HCT116 (cell line): ENCODE results near the gene TRMT11. TPM values are rescaled to one million over a fixed set of nuclear protein-coding genes. Genes with fewer than 3 reads are reported as not detected.

Experiments
- ATAC-seq: fragments of 200-7000 bp; cut with Tn5 transposase; 2 replicates; pipeline ENCODE4 v1.9.1; 2020; ENCODE audit warnings: mild to moderate bottlenecking, moderate library complexity
- BruUV-seq: library from RNA; stranded (reverse); fragments of 400-500 nt; replicated peaks from 2 replicates; lab custom pipeline; 2021; lab: Mats Ljungman, UMichigan
- CTCF ChIA-PET: fragments of 300-600 bp; sonication (Branson Sonifier 250); formaldehyde crosslinking; loops from one replicate; lab custom pipeline; 2021; ENCODE audit warnings: antibody characterized with exemption; lab: Charles Lee
- POLR2A ChIA-PET: fragments of 300-600, 350-600 bp; sonication (Branson Sonifier 250); formaldehyde crosslinking; loops from one replicate; lab custom pipeline; 2021; ENCODE audit warnings: antibody characterized with exemption; lab: Charles Lee
- RAD21 ChIA-PET, 2 experiments: fragments of 300-600 bp; sonication (Branson Sonifier 250); formaldehyde crosslinking; loops; one replicate each; lab custom pipeline; 2023; ENCODE audit warnings: low total read pairs in 2 of 2; ENCODE audit not compliant: uncharacterized antibody in 2 of 2, unreplicated experiment in 2 of 2, low non-redundant PET in 1 of 2; lab: Charles Lee
- DNase-seq: peaks from one replicate; pipeline ENCODE4 v3.0.0-alpha.2; 2010; ENCODE audit warnings: low read depth, low spot score
- H2AFZ ChIP-seq: fragments of 200-600 bp; shearing (Covaris generic), sonication (generic); 2 replicates; pipeline ENCODE4 v1.6.1; 2017; ENCODE audit warnings: low read depth, mixed run types, mixed read lengths, antibody characterized with exemption, low read length; ENCODE audit not compliant: poor library complexity, severe bottlenecking
- H3K27ac ChIP-seq: 2 replicates; pipeline ENCODE4 v1.5.1; 2012; ENCODE audit warnings: low read depth, low read length
- H3K27me3 ChIP-seq: fragments of 200-600 bp; sonication (generic); 2 replicates; pipeline ENCODE4 v1.6.1; 2016; ENCODE audit warnings: mixed run types, low read length, mixed read lengths; ENCODE audit not compliant: insufficient read depth
- H3K36me3 ChIP-seq, 2 experiments: fragments of 200-500 bp in 1 of 2; fragments of 200-600 bp in 1 of 2; sonication (Bioruptor generic) in 1 of 2; sonication (generic) in 1 of 2; 2 replicates each; pipeline versions ENCODE4 v1.5.1 to v1.6.1; 2014 to 2016; ENCODE audit warnings: low read length in 2 of 2, inconsistent platforms in 1 of 2, mixed read lengths in 1 of 2, mixed run types in 1 of 2; ENCODE audit not compliant: insufficient read depth in 2 of 2, control insufficient read depth in 1 of 2
- H3K4me1 ChIP-seq, 2 experiments: fragments of 200-600 bp in 1 of 2; sonication (generic) in 1 of 2; 2 replicates each; pipeline versions ENCODE4 v1.5.1 to v1.6.1; 2012 to 2017; ENCODE audit warnings: low read length in 2 of 2, inconsistent platforms in 1 of 2, mild to moderate bottlenecking in 1 of 2, mixed read lengths in 1 of 2, mixed run types in 1 of 2, moderate library complexity in 1 of 2; ENCODE audit not compliant: insufficient read depth in 2 of 2, control insufficient read depth in 1 of 2
- H3K4me2 ChIP-seq: fragments of 200-600 bp; sonication (generic); 2 replicates; pipeline ENCODE4 v1.6.1; 2017; ENCODE audit warnings: mixed run types, low read length, mixed read lengths
- H3K4me3 ChIP-seq, 2 experiments: fragments of 200-600 bp in 1 of 2; sonication (generic) in 1 of 2; replicated peaks in 1 of 2; 2 replicates each; pipeline ENCODE4 v1.5.1; 2011 to 2016; ENCODE audit warnings: low read length in 2 of 2, control low read depth in 1 of 2, low read depth in 1 of 2, mild to moderate bottlenecking in 1 of 2, mixed read lengths in 1 of 2, mixed run types in 1 of 2
- H3K79me2 ChIP-seq: fragments of 200-600 bp; sonication (generic); 2 replicates; pipeline ENCODE4 v1.6.1; 2017; ENCODE audit warnings: mild to moderate bottlenecking, mixed run types, low read length, moderate library complexity, mixed read lengths; ENCODE audit not compliant: insufficient read depth
- H3K9ac ChIP-seq: fragments of 200-600 bp; sonication (generic); 2 replicates; pipeline ENCODE4 v1.6.1; 2016; ENCODE audit warnings: low read length, mixed read lengths
- H3K9me2 ChIP-seq: fragments of 200-600 bp; sonication (generic), shearing (Covaris generic); 2 replicates; pipeline ENCODE4 v1.6.1; 2017; ENCODE audit warnings: mixed run types, mild to moderate bottlenecking, moderate library complexity; ENCODE audit not compliant: insufficient read depth
- H3K9me3 ChIP-seq, 2 experiments: fragments of 200-500 bp in 1 of 2; fragments of 200-600 bp in 1 of 2; sonication (Bioruptor generic) in 1 of 2; sonication (generic) in 1 of 2; 2 replicates each; pipeline ENCODE4 v1.6.1; 2014 to 2017; ENCODE audit warnings: low read length in 2 of 2, mixed read lengths in 2 of 2, inconsistent platforms in 1 of 2, low read depth in 1 of 2, mild to moderate bottlenecking in 1 of 2, mixed run types in 1 of 2, moderate library complexity in 1 of 2; ENCODE audit not compliant: control insufficient read depth in 1 of 2, insufficient read depth in 1 of 2
- H4K20me1 ChIP-seq: fragments of 200-600 bp; sonication (generic), shearing (Covaris generic); 2 replicates; pipeline ENCODE4 v1.6.1; 2017; ENCODE audit warnings: mixed run types, mild to moderate bottlenecking, moderate library complexity; ENCODE audit not compliant: insufficient read depth
- CBX3 ChIP-seq: IDR thresholded peaks from 2 replicates; pipeline ENCODE4 v1.6.1; 2012; ENCODE audit warnings: low read depth
- CEBPB ChIP-seq: IDR thresholded peaks from 2 replicates; pipeline ENCODE4 v1.6.1; 2012; ENCODE audit warnings: low read depth
- ELF1 ChIP-seq: IDR thresholded peaks from 2 replicates; pipeline ENCODE4 v1.6.1; 2012; ENCODE audit warnings: low read depth, borderline replicate concordance
- EZH2phosphoT487 ChIP-seq: fragments of 200-600 bp; IDR thresholded peaks from 2 replicates; pipeline ENCODE4 v1.6.1; 2018; ENCODE audit warnings: antibody characterized with exemption, borderline replicate concordance
- FOSL1 ChIP-seq: IDR thresholded peaks from 2 replicates; pipeline ENCODE4 v1.6.1; 2012; ENCODE audit warnings: low read depth
- JUND ChIP-seq: IDR thresholded peaks from 2 replicates; pipeline ENCODE4 v1.6.1; 2012
- POLR2A ChIP-seq: IDR thresholded peaks from 2 replicates; pipeline ENCODE4 v1.7.0; 2011; ENCODE audit warnings: borderline replicate concordance; ENCODE audit not compliant: insufficient read depth, insufficient read length; ENCODE audit errors: extremely low read depth
- SIN3A ChIP-seq: IDR thresholded peaks from 2 replicates; pipeline ENCODE4 v1.6.1; 2012; ENCODE audit warnings: low read depth
- SP1 ChIP-seq: IDR thresholded peaks from 2 replicates; pipeline ENCODE4 v1.6.1; 2012; ENCODE audit warnings: low read depth
- ZBTB33 ChIP-seq: IDR thresholded peaks from 2 replicates; pipeline ENCODE4 v1.6.1; 2011; ENCODE audit warnings: mild to moderate bottlenecking, low read length, moderate library complexity; ENCODE audit not compliant: insufficient replicate concordance; ENCODE audit errors: extremely low read depth
- ZFX ChIP-seq: fragments of 450-650 bp; IDR thresholded peaks from 2 replicates; pipeline ENCODE4 v1.6.1; 2017
- ZNF274 ChIP-seq: fragments of 200-500 bp; sonication (Bioruptor generic); IDR thresholded peaks from 2 replicates; pipeline ENCODE4 v1.6.1; 2014; ENCODE audit warnings: mild to moderate bottlenecking, low read depth, low read length, inconsistent platforms
- intact Hi-C: fragments of 100-400 bp; cut with micrococcal nuclease; formaldehyde crosslinking; loops from 2 replicates; pipeline ENCODE4 v1.10.0; 2022
- total RNA-seq: library from RNA; stranded (reverse); gene quantifications from one replicate; pipeline ENCODE4 v1.2.1, GENCODE V29; 2021; ENCODE audit not compliant: unreplicated experiment
- TF ChIP-seq, protein P1 (sequence below): IDR thresholded peaks from 2 replicates; pipeline ENCODE4 v1.6.1; 2012
- TF ChIP-seq, protein P2 (sequence below): IDR thresholded peaks from 2 replicates; pipeline ENCODE4 v1.6.1; 2012; ENCODE audit warnings: low read depth

Gene TRMT11
- total RNA-seq, 1 experiment from 2014 or later, result 41.8 TPM

- TF ChIP-seq SIN3A (no peak), ZBTB33 (no peak)
- DNase-seq (no peak), ATAC-seq (no peak)
- no peaks in the 10 kb centered on the region for H3K4me1 ChIP-seq
- H4K20me1 ChIP-seq, result no peaks in the 10 kb centered on the region
- H3K9ac ChIP-seq, result no peak overlapping the region
- H2AFZ ChIP-seq, result no peak overlapping the region
- no peak overlapping the region for H3K4me2 ChIP-seq
- no peaks in the 10 kb centered on the region for H3K9me3 ChIP-seq
- H3K27me3 ChIP-seq, result no peaks in the 10 kb centered on the region
- H3K9me2 ChIP-seq, result no peaks in the 10 kb centered on the region
- no peak overlapping the region for H3K4me3 ChIP-seq
- H3K27ac ChIP-seq, result no peak overlapping the region
- H3K79me2 ChIP-seq, result no peaks in the 10 kb centered on the region
- BruUV-seq, result no TSS peak
- 0 out of 4 replicates have a peak, but pooled peaks cover 0 to 5% of the 10 kb centered on the region in 2 experiments for H3K36me3 ChIP-seq
- POLR2A ChIA-PET, result no interaction called here
- CTCF ChIA-PET, result no interaction called here
- intact Hi-C loops, result no loop called here
- RAD21 ChIA-PET, result no interaction called here
Measured at GRCh38 chr6:126064257-126064747, 78.0 kb downstream of the TRMT11 start.

DNA sequence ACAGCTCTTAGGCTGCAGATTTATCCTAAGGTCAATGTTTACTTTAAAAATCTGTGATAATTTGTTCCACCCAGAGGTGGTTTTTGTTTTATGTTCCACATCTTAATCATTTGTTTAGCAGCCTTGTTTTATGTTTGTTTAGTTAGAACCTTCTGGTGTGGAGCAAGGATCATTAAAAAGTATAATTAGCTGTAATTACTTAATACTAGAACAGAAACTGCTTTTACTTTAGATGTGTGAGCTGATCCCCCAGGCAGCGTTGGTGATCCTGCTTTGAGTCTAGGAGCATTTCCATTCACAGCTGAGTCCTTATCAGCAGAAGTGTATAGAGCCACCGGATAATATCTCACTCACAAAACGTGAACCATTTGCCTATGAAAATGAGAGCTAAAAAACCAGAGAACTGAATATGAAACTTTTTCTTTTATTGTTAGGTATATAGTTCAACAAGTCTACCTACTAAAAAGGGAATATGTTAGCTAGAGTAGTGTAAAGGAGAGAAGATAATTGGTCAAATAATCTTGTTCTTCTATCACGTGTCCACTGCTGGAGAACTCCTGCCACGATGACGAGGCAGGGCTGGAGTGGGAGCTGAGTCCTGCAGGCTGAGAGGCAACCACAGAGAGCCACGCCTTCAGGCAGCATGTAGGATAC, 78.5 kb downstream of the TRMT11 start:
- no TSS peak for BruUV-seq
- Histone ChIP-seq H3K27ac (no peak overlapping the region), H3K4me1 (no peaks in the 10 kb centered on the region), H3K79me2 (no peaks in the 10 kb centered on the region), H3K36me3 (0 out of 4 replicates have a peak, but pooled peaks cover 0 to 2% of the 10 kb centered on the region in 2 experiments), H3K4me2 (no peak overlapping the region), H3K9ac (no peak overlapping the region), H3K27me3 (no peaks in the 10 kb centered on the region), H3K4me3 (no peak overlapping the region), H2AFZ (no peak overlapping the region), H3K9me2 (no peaks in the 10 kb centered on the region), H4K20me1 (no peaks in the 10 kb centered on the region), H3K9me3 (no peaks in the 10 kb centered on the region)
- ChIA-PET CTCF (no interaction called here), POLR2A (no interaction called here), RAD21 (no interaction called here)
- no peak for ATAC-seq
- intact Hi-C loops, result no loop called here
- DNase-seq, result no peak
- TF ChIP-seq ELF1 (no peak), SP1 (no peak), CEBPB (no peak), ZFX (no peak), ZNF274 (no peak), FOSL1 (no peak), POLR2A (no peak), CBX3 (no peak), JUND (no peak), EZH2phosphoT487 (no peak)
- TF ChIP-seq, protein P1, sequence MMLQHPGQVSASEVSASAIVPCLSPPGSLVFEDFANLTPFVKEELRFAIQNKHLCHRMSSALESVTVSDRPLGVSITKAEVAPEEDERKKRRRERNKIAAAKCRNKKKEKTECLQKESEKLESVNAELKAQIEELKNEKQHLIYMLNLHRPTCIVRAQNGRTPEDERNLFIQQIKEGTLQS, result no peak
- TF ChIP-seq, protein P2, sequence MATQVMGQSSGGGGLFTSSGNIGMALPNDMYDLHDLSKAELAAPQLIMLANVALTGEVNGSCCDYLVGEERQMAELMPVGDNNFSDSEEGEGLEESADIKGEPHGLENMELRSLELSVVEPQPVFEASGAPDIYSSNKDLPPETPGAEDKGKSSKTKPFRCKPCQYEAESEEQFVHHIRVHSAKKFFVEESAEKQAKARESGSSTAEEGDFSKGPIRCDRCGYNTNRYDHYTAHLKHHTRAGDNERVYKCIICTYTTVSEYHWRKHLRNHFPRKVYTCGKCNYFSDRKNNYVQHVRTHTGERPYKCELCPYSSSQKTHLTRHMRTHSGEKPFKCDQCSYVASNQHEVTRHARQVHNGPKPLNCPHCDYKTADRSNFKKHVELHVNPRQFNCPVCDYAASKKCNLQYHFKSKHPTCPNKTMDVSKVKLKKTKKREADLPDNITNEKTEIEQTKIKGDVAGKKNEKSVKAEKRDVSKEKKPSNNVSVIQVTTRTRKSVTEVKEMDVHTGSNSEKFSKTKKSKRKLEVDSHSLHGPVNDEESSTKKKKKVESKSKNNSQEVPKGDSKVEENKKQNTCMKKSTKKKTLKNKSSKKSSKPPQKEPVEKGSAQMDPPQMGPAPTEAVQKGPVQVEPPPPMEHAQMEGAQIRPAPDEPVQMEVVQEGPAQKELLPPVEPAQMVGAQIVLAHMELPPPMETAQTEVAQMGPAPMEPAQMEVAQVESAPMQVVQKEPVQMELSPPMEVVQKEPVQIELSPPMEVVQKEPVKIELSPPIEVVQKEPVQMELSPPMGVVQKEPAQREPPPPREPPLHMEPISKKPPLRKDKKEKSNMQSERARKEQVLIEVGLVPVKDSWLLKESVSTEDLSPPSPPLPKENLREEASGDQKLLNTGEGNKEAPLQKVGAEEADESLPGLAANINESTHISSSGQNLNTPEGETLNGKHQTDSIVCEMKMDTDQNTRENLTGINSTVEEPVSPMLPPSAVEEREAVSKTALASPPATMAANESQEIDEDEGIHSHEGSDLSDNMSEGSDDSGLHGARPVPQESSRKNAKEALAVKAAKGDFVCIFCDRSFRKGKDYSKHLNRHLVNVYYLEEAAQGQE, result no peak
- TF ChIP-seq, all 23 proteins: peak for 0
